OCI-LY3 (cell line): Measurements from ENCODE around the gene CFAP46.

Experiments used
- H2AFZ ChIP-seq: fragments of 200-600, 300-600 bp; shearing (Covaris generic); 2 replicates; pipeline ENCODE4 v1.6.0; 2014; ENCODE audit warnings: antibody characterized with exemption, low read depth, low read length
- H3K27ac ChIP-seq: fragments of 200-600, 300-600 bp; sonication (generic); 2 replicates; pipeline ENCODE4 v1.5.1; 2014; ENCODE audit warnings: mild to moderate bottlenecking, low read length, moderate library complexity, mixed read lengths
- H3K27me3 ChIP-seq: fragments of 200-600, 300-600 bp; sonication (generic); 2 replicates; pipeline ENCODE4 v1.6.1; 2014; ENCODE audit warnings: low read depth, low read length, mixed read lengths
- H3K36me3 ChIP-seq: fragments of 200-600, 300-600 bp; sonication (generic); replicated peaks from 2 replicates; pipeline ENCODE3; 2014; ENCODE audit warnings: low read depth, low read length, mixed read lengths
- H3K4me1 ChIP-seq: fragments of 300-600, 200-600 bp; sonication (generic); 2 replicates; pipeline ENCODE4 v1.6.1; 2014; ENCODE audit warnings: low read length, mixed read lengths
- H3K4me2 ChIP-seq: fragments of 200-600, 300-600 bp; sonication (generic); 2 replicates; pipeline ENCODE4 v1.6.1; 2014; ENCODE audit warnings: low read length, mixed read lengths
- H3K4me3 ChIP-seq: fragments of 300-600, 200-600 bp; sonication (generic); 2 replicates; pipeline ENCODE4 v1.5.1; 2014; ENCODE audit warnings: antibody characterized with exemption, mild to moderate bottlenecking, low read length, moderate library complexity
- H3K79me2 ChIP-seq: fragments of 300-600, 200-600 bp; shearing (Covaris generic); 2 replicates; pipeline ENCODE4 v1.6.1; 2014; ENCODE audit warnings: mild to moderate bottlenecking, low read length, mixed read lengths
- H3K9ac ChIP-seq: fragments of 300-600, 200-600 bp; shearing (Covaris generic); 2 replicates; pipeline ENCODE4 v1.6.0; 2014; ENCODE audit warnings: mild to moderate bottlenecking, low read length, moderate library complexity
- H3K9me3 ChIP-seq: fragments of 200-600, 300-600 bp; shearing (Covaris generic); 2 replicates; pipeline ENCODE4 v1.6.1; 2014; ENCODE audit warnings: low read length, mixed read lengths; ENCODE audit not compliant: insufficient read depth
- H4K20me1 ChIP-seq: fragments of 200-600, 300-600 bp; sonication (generic); 2 replicates; pipeline ENCODE4 v1.6.1; 2016; ENCODE audit warnings: low read length, mixed read lengths; ENCODE audit not compliant: insufficient read depth
- EZH2phosphoT487 ChIP-seq: fragments of 200-600 bp; shearing (Covaris generic); IDR thresholded peaks from 2 replicates; pipeline ENCODE4 v1.6.1; 2018; ENCODE audit warnings: antibody characterized with exemption, mixed run types, low read depth
- TF ChIP-seq, protein P1 (sequence below): fragments of 200-600, 300-600 bp; sonication (generic); IDR thresholded peaks from 2 replicates; pipeline ENCODE4 v1.5.1; 2014; ENCODE audit warnings: antibody characterized with exemption, low read length, low read depth

The CFAP46 gene

DNA sequence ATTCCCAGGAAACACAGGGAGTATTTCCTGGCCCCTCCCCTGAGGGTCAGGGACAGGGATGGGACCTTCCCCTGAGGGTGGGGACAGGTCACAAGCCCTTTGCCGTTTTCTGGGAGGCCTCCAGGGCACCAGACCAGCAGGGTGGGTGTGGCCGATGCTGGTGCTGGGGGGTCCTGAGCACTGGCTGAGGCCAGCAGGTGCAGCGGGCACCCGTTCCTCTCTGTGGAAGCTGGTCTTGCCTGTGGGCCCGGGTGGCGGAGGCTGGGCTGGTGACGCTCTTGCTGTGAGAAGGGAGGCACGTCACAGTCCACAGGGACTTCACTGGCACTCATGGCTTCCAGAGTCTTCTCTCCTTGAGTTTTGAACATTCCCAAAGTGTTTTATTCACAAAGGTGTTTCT is 44.2 kb upstream of the CFAP46 start:
- Histone ChIP-seq H2AFZ (no peak overlapping the region), H3K36me3 (no peaks in the 10 kb centered on the region), H3K4me2 (no peak overlapping the region), H3K4me1 (no peaks in the 10 kb centered on the region), H3K27me3 (no peaks in the 10 kb centered on the region), H3K9ac (no peak overlapping the region), H4K20me1 (no peaks in the 10 kb centered on the region), H3K9me3 (no peaks in the 10 kb centered on the region), H3K4me3 (no peak overlapping the region), H3K27ac (no peak overlapping the region), H3K79me2 (no peaks in the 10 kb centered on the region)
- TF ChIP-seq, protein P1, sequence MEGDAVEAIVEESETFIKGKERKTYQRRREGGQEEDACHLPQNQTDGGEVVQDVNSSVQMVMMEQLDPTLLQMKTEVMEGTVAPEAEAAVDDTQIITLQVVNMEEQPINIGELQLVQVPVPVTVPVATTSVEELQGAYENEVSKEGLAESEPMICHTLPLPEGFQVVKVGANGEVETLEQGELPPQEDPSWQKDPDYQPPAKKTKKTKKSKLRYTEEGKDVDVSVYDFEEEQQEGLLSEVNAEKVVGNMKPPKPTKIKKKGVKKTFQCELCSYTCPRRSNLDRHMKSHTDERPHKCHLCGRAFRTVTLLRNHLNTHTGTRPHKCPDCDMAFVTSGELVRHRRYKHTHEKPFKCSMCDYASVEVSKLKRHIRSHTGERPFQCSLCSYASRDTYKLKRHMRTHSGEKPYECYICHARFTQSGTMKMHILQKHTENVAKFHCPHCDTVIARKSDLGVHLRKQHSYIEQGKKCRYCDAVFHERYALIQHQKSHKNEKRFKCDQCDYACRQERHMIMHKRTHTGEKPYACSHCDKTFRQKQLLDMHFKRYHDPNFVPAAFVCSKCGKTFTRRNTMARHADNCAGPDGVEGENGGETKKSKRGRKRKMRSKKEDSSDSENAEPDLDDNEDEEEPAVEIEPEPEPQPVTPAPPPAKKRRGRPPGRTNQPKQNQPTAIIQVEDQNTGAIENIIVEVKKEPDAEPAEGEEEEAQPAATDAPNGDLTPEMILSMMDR, result no peak
- no peak for TF ChIP-seq EZH2phosphoT487

DNA sequence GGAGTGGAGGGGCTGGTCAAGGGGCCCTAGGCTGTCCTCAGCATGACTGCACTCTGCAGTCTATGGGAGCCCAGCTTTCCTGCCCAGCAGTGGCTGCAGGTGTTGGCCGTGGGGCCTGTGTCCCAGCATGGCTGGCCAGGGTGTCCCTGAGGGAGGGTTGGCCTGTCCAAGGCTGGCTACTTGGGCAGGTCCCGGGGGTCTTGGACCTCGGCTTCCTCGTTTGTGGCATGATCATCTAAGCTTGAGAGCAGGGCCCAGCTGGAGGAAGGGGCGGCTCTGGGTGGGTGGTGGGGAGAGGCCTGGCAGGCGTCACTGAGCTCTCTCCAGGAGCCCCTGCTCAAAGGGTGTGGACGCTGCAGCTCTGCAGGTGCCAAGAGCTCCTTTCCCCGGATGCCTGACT is 43.7 kb upstream of the CFAP46 start:
- Histone ChIP-seq H3K4me1 (no peaks in the 10 kb centered on the region), H2AFZ (no peak overlapping the region), H3K4me2 (no peak overlapping the region), H3K27me3 (no peaks in the 10 kb centered on the region), H3K9ac (no peak overlapping the region), H3K79me2 (no peaks in the 10 kb centered on the region), H3K4me3 (no peak overlapping the region), H3K36me3 (no peaks in the 10 kb centered on the region), H3K9me3 (no peaks in the 10 kb centered on the region), H3K27ac (no peak overlapping the region), H4K20me1 (no peaks in the 10 kb centered on the region)
- TF ChIP-seq EZH2phosphoT487, result no peak
- TF ChIP-seq, protein P1, result no peak

- H3K79me2 ChIP-seq, result no peaks in the 10 kb centered on the region
- no peak overlapping the region for H3K27ac ChIP-seq
- H3K4me2 ChIP-seq, result no peak overlapping the region
- TF ChIP-seq EZH2phosphoT487, result no peak
- TF ChIP-seq, protein P1, result no peak
- H3K27me3 ChIP-seq, result no peaks in the 10 kb centered on the region
- no peaks in the 10 kb centered on the region for H3K36me3 ChIP-seq
- no peak overlapping the region for H2AFZ ChIP-seq
- no peaks in the 10 kb centered on the region for H4K20me1 ChIP-seq
- no peak overlapping the region for H3K9ac ChIP-seq
- no peaks in the 10 kb centered on the region for H3K9me3 ChIP-seq
- H3K4me1 ChIP-seq, result no peaks in the 10 kb centered on the region
- no peak overlapping the region for H3K4me3 ChIP-seq
These were observed 43.2 kb upstream of the CFAP46 start for GRCh38 chr10:132985546-132985900.

GRCh38 chr10:132984801-132985545 is 42.6 kb upstream of the CFAP46 start:
- H3K36me3 ChIP-seq, result no peaks in the 10 kb centered on the region
- no peak overlapping the region for H3K4me3 ChIP-seq
- no peaks in the 10 kb centered on the region for H4K20me1 ChIP-seq
- H3K79me2 ChIP-seq, result no peaks in the 10 kb centered on the region
- no peak overlapping the region for H3K9ac ChIP-seq
- H3K4me1 ChIP-seq, result no peaks in the 10 kb centered on the region
- TF ChIP-seq EZH2phosphoT487, result no peak
- TF ChIP-seq, protein P1, result no peak
- H3K4me2 ChIP-seq, result no peak overlapping the region
- H3K27ac ChIP-seq, result no peak overlapping the region
- no peak overlapping the region for H2AFZ ChIP-seq
- H3K27me3 ChIP-seq, result no peaks in the 10 kb centered on the region
- H3K9me3 ChIP-seq, result no peaks in the 10 kb centered on the region
